Stimulated activated CD4-positive, alpha-beta T cell treated with anti-CD3 and anti-CD28 coated beads, Interleukin-1b, Interleukin-23, amount 100 ng/mL, for 48 hours (primary cell): ENCODE measurements around the gene INSRR.

Source experiments
- DNase-seq: peaks from one replicate; pipeline ENCODE4 v3.0.0-alpha.2; 2020

The INSRR gene

DNA sequence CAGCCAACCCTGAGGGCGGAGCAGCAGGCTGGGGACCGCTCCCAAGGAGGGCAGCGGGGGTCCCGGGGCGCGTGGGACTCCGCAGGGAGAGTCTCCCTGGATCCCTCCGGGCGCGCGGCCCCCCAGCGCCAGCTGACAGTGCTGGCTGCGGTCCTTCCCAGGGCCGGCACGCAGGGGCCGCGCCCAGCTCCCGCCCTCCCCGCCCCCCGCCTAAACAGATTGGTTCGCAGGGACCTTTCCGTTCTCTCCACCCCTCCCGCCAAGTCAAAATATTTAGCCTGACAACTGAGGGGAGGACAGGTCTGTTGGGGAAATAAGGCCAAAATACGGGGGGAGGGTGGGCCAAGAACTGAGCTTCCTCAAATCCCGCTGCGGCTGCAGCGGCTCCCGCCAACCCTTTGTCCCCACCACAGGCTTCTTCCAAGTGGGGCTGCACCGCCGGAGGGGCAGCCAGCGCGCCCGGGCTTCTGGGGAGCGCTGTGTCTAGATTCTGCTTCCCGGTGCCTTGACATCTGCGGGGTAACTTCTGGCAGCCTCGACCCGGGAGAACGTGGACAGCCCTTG, at the start of gene INSRR:
INSRR (minus strand) TSS at position 159 of the 564 bp plus-strand sequence. CDS start 496 bp downstream, outside the sequence.
- no peak for DNase-seq

- DNase-seq = no peak
These were observed 49.6 kb upstream of the INSRR start for GRCh38 chr1:156908541-156908940.

DNA sequence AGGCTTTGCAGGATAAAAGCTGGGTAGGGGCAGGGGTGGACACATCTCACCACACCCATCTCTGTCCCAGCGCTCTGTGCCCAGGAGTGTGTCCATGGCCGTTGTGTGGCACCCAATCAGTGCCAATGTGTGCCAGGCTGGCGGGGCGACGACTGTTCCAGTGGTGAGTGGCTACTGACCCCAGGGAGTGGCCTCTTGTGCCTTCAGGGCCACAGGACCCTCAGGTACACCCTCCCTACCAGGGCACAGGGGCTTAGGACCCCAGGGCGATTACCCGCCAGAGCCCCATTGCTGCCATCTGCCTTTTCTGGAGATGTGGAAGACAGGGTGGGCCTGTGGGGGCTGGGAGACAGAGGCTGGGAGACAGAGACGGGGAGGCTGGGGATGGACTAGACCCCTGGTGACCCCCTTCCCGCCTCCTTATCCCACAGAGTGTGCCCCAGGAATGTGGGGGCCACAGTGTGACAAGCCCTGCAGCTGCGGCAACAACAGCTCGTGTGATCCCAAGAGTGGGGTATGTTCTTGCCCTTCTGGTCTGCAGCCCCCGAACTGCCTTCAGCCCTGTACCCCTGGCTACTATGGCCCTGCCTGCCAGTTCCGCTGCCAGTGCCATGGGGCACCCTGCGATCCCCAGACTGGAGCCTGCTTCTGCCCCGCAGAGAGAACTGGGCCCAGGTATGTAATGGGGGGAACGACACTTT, 47.4 kb upstream of the INSRR start:
- DNase-seq = no peak

DNA sequence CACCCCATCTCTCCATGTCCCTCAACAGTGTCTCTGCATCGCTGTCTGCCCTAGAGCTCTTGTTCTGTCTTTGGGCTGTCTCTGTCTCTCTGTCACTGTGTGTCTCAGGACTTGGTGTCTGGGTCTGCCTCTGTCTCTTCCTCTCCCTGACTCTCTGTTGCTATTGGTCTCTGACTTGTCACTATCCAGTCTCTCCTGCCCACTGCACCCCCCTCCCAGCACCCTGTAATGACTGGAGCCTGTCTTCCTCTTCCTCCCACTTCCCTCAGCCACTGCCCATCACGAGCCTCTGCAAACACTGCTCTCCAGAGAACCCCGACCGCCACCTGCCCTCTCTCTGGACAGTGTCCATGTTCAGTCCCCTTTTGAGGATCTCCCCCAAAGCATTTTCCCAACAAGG, 46.7 kb upstream of the INSRR start:
- DNase-seq = no peak

DNA sequence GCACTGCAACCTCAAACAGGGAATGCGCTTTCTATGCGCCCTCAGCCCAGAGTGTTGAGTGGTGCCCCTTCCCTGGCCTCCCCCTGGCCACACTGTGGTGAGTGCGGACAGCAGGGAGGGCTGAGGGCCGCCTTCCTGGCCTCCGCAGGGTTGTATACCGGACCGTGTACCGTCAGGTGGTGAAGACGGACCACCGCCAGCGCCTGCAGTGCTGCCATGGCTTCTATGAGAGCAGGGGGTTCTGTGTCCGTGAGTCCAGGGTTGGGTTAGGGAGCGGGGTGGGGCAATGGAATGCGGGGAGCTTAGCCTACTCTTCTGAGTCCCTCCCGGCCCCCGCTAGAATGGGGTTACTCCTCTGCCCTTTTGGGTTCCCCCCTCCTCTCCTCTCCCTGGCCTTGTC, 46.3 kb upstream of the INSRR start:
- DNase-seq = no peak

- no peak for DNase-seq
These were observed 45.5 kb upstream of the INSRR start for GRCh38 chr1:156904187-156904959.

DNA sequence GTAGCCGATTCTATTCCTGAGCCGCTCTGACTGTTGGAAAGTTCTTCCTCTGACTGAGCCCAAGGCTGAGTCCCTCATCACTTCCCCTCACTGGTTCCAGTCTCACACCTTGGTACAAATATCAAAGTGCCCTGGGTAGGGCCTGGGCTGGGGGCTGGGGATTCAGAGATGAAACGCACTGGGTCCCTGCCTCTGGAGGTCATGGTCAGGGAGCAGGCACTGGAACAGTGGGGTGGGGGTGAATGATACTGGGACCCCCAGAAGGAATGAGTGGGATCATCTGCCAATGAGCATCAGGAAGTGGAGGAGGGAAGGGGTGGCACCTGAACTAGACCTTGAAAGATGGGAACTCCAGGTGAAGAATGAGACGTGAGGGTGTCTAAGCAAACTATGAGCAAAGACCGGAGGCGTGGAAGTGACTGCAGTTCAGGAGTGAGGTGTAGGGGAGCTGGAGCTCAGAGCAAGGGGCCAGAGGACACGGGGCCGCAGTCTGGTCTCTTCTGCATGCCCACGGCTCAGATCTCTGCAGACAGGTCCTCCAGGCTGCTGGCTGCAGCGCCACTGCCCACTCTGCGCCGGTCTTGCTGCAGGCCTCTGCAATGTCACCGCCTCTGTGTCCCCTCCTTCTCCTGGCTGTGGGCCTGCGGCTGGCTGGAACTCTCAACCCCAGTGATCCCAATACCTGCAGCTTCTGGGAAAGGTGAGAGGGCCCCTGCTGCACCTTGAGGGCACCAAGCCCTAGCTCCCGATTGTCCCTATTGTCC, 44.6 kb upstream of the INSRR start:
- no peak for DNase-seq

DNA sequence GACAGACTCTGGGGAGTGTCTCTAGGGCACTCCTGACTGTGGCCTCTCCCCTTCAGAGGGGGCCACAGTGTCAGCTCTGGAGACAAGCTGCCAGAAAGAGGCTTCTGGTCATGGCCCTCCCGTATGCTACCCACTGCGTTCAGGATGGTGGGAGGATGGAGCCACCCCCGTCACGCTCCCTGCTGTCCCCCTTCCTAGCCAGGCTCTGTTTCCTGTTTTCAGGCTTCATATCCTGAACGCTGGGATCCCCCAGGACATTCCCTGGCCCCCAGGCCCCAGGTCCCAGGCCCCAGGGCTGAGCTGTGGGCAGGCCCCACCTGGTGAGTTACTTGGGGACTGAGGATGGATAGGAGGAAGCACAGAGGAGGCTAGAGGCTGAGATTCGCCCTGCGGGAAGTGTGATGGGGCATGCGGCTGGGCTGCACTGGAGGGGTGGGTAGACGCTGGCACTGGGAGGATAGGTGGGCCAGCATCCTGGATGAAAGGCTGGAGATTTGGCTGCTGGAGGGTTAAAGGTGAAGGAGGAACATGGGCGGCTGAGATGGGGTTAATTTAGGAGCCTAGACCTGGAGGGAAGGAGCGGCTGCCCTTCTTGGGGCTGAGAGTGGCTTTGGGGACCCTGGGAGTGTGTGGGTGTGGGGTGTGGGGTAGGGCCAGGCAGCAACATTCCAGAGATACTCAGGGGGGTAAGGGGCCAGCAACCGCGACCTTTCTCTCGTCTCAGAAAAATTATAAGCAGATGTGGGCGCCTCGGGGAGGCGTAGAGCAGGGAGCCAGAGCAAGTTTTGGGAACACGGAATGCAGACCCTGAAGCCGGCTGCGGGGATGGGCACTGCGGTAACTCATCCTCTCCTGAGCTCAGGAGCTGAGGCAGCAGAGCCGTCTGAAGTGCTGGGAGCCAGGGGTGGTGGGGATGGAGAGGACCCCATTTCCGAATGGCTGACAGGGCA, 43.3 kb upstream of the INSRR start:
- no peak for DNase-seq

GRCh38 chr1:156901590-156901900, 42.6 kb upstream of the INSRR start:
- no peak for DNase-seq

GRCh38 chr1:156900896-156901589, 42.1 kb upstream of the INSRR start:
- DNase-seq = no peak

DNA sequence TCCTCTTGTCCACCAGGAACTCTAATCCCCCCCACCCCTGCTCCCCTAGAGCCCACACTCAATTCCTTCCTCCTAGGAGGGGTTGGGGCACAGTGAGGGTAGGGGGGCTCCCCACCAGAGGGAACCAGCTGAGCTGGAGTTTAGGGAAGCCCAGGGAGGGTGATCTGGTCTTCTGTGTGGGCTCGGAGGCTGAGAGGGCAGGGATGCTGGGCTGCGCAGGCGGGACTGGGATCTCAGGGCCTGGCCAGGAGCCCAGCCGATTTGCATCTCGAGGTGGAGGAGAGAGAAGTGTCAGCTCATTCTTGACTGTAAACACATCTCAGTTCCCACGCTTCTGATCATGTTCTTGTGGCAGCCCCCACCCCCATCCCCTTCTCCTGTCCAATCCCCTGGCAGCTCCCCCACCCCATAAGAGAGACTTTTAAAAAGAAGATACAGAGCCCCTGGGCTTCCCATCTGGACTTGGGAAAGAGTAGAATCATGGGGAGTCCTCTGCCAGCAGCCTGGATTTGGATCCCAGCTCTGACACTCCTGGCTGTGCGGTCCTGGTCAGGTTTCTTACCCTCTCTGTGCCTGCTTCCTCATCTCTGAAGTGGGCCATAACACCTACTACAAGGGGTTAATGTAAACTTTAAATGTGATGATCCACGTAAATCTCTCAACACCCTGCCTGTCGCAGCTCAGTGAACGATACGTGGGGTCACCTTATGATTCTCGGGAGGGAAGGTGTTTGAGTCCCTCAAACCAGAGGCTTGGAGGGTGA, 41.2 kb upstream of the INSRR start:
- DNase-seq = no peak

GRCh38 chr1:156898971-156899664, 40.2 kb upstream of the INSRR start:
- no peak for DNase-seq

DNA sequence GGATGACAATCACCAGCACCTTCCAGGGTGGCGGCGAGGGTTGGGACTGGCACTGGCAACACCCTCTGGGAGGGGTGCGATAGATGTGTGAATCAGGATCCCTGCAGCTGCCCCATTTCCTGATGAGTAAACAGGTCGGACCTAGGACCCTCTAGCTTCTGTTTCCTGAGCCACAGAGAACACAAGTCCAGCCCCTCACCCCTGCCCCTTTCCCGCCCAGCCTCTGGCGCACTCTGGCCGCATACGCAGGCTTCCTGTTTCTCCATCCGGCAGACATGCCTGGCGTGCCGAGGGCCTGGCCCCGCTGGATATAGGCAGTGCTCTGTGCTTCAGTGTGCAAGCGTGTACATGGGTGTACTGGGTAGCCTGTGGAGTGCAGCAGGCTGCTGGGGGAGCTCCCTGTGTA, 39.2 kb upstream of the INSRR start:
- no peak for DNase-seq

DNA sequence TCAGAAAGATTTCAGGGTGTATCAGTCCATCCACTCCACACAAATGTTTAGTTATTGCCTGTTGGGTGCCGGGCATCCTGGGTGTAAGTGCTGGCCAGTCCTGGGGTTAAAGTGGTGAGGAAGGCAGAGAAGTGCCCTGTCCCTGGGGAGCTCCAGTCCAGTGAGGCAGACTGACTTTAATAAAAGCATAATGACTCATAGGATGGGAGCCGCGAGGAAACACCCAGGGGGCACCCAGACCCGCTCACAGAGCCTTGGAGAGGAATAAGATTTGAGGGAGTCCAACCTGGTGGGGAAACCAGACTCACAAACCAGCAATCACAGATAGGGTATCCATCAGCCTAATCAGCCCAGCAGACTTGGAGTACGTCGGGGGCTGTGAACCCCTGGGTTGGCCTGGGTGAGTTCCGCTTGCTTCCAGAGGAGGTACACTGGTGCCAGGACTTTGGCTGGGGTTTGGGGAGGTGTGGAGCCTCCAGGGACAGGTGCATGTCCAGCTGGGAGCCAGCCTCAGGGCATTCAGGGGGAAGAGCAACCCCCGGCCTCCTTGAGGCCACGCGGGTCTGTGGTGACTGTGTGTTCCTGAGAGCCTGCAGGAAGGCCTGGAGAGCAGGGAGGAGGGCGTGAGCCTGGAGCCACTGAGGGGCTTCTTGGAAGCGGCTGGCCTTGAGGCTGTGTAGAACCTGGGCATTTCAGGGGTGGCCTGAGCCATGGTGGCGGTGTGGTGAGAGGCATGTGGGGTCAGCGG, 38.3 kb upstream of the INSRR start:
- DNase-seq = no peak

DNA sequence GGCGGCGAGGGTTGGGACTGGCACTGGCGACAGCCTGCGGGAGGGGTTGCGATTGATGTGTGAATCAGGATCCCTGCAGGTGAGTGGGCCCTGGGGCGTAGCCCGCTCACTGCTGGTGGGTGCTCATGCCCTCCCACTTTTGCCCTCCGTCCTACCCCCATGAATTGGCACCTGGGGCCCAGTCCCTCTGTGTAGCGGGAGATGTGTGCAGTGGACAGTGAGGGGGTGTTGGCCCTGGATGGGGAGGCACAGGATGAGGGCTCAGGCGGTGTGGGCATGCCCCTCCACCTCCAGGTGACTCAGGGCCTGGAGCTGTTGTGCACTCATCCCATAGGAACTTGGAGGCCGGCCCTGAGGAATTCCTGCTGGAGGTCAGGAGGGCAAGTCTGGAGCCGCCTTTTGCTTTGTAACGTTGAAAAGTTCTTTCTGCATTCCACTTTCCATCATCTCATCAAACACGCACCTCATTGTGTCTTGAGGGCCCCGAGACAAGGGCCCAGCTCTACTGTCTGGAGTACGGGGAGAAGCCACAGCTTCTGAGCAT, 37.6 kb upstream of the INSRR start:
- DNase-seq = no peak

DNA sequence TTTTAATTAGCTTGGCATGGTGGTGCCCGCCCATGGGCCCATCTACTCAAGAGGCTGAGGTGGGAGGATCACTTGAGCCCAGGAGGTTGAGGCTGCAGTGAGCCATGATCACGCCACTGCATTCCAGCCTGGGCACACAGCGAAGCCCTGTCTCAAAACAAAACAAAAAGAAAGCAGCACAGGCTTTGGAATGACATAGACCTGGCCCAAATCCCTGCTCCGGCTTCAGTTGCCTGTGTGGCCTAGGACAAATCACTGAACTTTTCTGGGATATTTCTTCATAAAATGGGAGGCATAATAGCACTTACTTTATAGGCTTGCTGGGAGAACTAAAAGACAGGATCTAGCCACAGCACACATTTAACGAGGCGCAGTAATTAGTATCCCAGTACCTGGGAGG, 37.0 kb upstream of the INSRR start:
- no peak for DNase-seq

DNA sequence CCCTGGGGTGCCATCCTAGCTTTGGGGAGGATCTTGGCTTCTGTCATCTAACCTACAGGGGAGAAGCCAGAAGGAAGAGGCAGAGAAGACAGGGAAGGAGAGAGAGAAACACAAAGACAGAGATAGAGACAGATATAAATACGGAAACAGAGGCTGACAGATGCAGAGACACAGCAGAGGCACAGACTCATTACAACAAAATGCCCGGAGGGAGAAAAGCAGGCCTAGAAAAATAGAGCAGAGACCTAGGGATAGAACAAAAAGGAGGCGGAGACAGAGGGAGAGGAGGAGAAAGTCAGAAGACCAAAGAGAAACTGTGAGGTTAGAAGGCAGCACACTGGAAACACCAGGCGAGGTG, 36.5 kb upstream of the INSRR start:
- DNase-seq = no peak

GRCh38 chr1:156894711-156895454, 36.0 kb upstream of the INSRR start:
- no peak for DNase-seq

GRCh38 chr1:156894001-156894400, 35.1 kb upstream of the INSRR start:
- no peak for DNase-seq
